HepG2 (cell line): ENCODE measurements around the gene CD7. TPM values are rescaled to one million over a fixed set of nuclear protein-coding genes. Genes with fewer than 3 reads are reported as not detected.

ENCODE experiments used
- CBX1 ChIP-seq: IDR thresholded peaks from one replicate; pipeline ENCODE4 v1.6.1; 2016; ENCODE audit warnings: antibody characterized with exemption, low read depth
- CSRNP2 ChIP-seq: sonication (generic); formaldehyde crosslinking; conservative IDR thresholded peaks from 2 replicates; pipeline ENCODE4 v1.8.0; 2022; ENCODE audit warnings: low read depth, missing genetic modification reagents
- E2F2 ChIP-seq: sonication (generic); formaldehyde crosslinking; IDR thresholded peaks from 2 replicates; pipeline ENCODE4 v1.4.0; 2020; ENCODE audit warnings: missing genetic modification reagents, borderline replicate concordance
- ISX ChIP-seq: sonication (generic); formaldehyde crosslinking; conservative IDR thresholded peaks from 2 replicates; pipeline ENCODE4 v1.5.0; 2020; ENCODE audit warnings: missing genetic modification reagents
- RFXANK ChIP-seq: IDR thresholded peaks from 2 replicates; pipeline ENCODE4 v1.6.1; 2016
- ZBTB43 ChIP-seq: sonication (generic); formaldehyde crosslinking; conservative IDR thresholded peaks from 2 replicates; pipeline ENCODE4 v1.4.0; 2020; ENCODE audit warnings: missing genetic modification reagents
- ZBTB49 ChIP-seq: sonication (generic); formaldehyde crosslinking; IDR thresholded peaks from 2 replicates; pipeline ENCODE4 v1.4.0; 2020; ENCODE audit warnings: missing genetic modification reagents, borderline replicate concordance
- ZNF101 ChIP-seq: sonication (generic); formaldehyde crosslinking; IDR thresholded peaks from 2 replicates; pipeline ENCODE4 v1.4.0; 2020; ENCODE audit warnings: mild to moderate bottlenecking, low read depth, missing genetic modification reagents, borderline replicate concordance
- ZNF318 ChIP-seq: sonication (generic); formaldehyde crosslinking; IDR thresholded peaks from 2 replicates; pipeline ENCODE4 v1.4.0; 2020; ENCODE audit warnings: mild to moderate bottlenecking, missing genetic modification reagents
- ZNF432 ChIP-seq: sonication (generic); formaldehyde crosslinking; IDR thresholded peaks from 2 replicates; pipeline ENCODE4 v1.5.0; 2020; ENCODE audit warnings: missing genetic modification reagents, mild to moderate bottlenecking, borderline replicate concordance
- ZNF441 ChIP-seq: sonication (generic); formaldehyde crosslinking; IDR thresholded peaks from 2 replicates; pipeline ENCODE4 v1.7.0; 2021; ENCODE audit warnings: missing genetic modification reagents, borderline replicate concordance
- polyA plus RNA-seq, 8 experiments: library from polyadenylated mRNA; depleted of rRNA in 3 of 8; stranded (reverse) in 7 of 8; unstranded in 1 of 8; fragments of >200 nt; fragmentation: Illumina TruSeq in 4 of 8; extraction: Trizol in 4 of 8; gene quantifications; 2 replicates each; pipeline versions ENCODE4 v1.2.1 to v1.2.3, GENCODE V29; 2011 to 2016; ENCODE audit warnings: low read depth in 4 of 8, missing spikeins in 1 of 8, mixed read lengths in 1 of 8; ENCODE audit not compliant: insufficient read depth in 1 of 8
- total RNA-seq, 5 experiments: library from RNA; depleted of rRNA; stranded (reverse); fragments of >200 nt; fragmentation: Illumina TruSeq; extraction: Trizol; gene quantifications; 2 replicates each; pipeline ENCODE4 v1.2.3, GENCODE V29; 2016; ENCODE audit warnings: low read depth in 1 of 5

Gene CD7
- total and polyA plus RNA-seq, 2 of the 13 experiments (the other 11 are each of a cell fraction or from before 2014, with no cell fraction given) = 67.6 to 76.4 TPM

- TF ChIP-seq ZNF101 (CRISPR knock-in tag) (0 out of 2 replicates have a peak, but pooled peaks have one; percentile 92), ZNF441 (peak; percentile 84), E2F2 (no peak), ZBTB49 (CRISPR knock-in tag) (no peak; the same call in 1 of the 2 replicates), ZNF318 (CRISPR knock-in tag) (peak; percentile 82; the same call in 1 of the 2 replicates), CBX1 (peak; percentile 71), ISX (CRISPR knock-in tag) (no peak), CSRNP2 (CRISPR knock-in tag) (no peak; the same call in 1 of the 2 replicates), RFXANK (CRISPR knock-in tag) (0 out of 2 replicates have a peak, but pooled peaks have one; percentile 32), ZBTB43 (CRISPR knock-in tag) (peak; percentile 92), ZNF432 (CRISPR knock-in tag) (no peak)
Measured at GRCh38 chr17:82346342-82347300, 29.2 kb upstream of the CD7 start (continued).
